Fibroblast of lung (primary cell): Measurements from ENCODE around the gene FRMD4A. TPM values are rescaled to one million over a fixed set of nuclear protein-coding genes. Genes with fewer than 3 reads are reported as not detected.
A peak's percentile ranks its signal among the peaks of the same experiment; 100 is the strongest.

ENCODE experiments used
- DNase-seq, 2 donors: peaks; one replicate each; pipeline versions ENCODE4 v3.0.0 to v3.0.0-alpha.2; 2010; ENCODE audit warnings: low read depth in 2 of 2
- H2AFZ ChIP-seq: 2 replicates; pipeline ENCODE4 v1.5.1; 2012; ENCODE audit warnings: low read length, control low read depth, inconsistent platforms
- H3K27ac ChIP-seq: 2 replicates; pipeline ENCODE4 v1.5.1; 2011; ENCODE audit warnings: low read length, control low read depth; ENCODE audit not compliant: insufficient read depth
- H3K27me3 ChIP-seq: 2 replicates; pipeline ENCODE4 v1.5.1; 2011; ENCODE audit warnings: mild to moderate bottlenecking, low read length; ENCODE audit not compliant: control insufficient read depth, insufficient read depth
- H3K36me3 ChIP-seq: 2 replicates; pipeline ENCODE4 v1.5.1; 2011; ENCODE audit warnings: low read length; ENCODE audit not compliant: control insufficient read depth, insufficient read depth
- H3K4me1 ChIP-seq: 2 replicates; pipeline ENCODE4 v1.5.1; 2011; ENCODE audit warnings: low read length; ENCODE audit not compliant: control insufficient read depth, insufficient read depth; ENCODE audit errors: extremely low read depth
- H3K4me2 ChIP-seq: 2 replicates; pipeline ENCODE4 v1.5.1; 2011; ENCODE audit warnings: low read length, control low read depth; ENCODE audit not compliant: insufficient read depth; ENCODE audit errors: extremely low read depth
- H3K4me3 ChIP-seq, 4 experiments: fragments of 200-600 bp in 1 of 4; sonication (generic) in 1 of 4; replicated peaks in 1 of 4; 2 replicates each; pipeline ENCODE4 v1.5.1; 2011 to 2016; ENCODE audit warnings: low read length in 4 of 4, low read depth in 3 of 4, mild to moderate bottlenecking in 3 of 4, control low read depth in 2 of 4, inconsistent platforms in 1 of 4, mixed read lengths in 1 of 4; ENCODE audit not compliant: insufficient read depth in 1 of 4; ENCODE audit errors: control extremely low read depth in 1 of 4
- H3K79me2 ChIP-seq: 2 replicates; pipeline ENCODE4 v1.5.1; 2012; ENCODE audit warnings: mild to moderate bottlenecking, low read length, inconsistent platforms; ENCODE audit not compliant: control insufficient read depth, insufficient read depth
- H3K9ac ChIP-seq: 2 replicates; pipeline ENCODE4 v1.5.1; 2011; ENCODE audit warnings: mild to moderate bottlenecking, low read length, control low read depth; ENCODE audit not compliant: insufficient read depth
- H3K9me3 ChIP-seq: 2 replicates; pipeline ENCODE4 v1.5.1; 2012; ENCODE audit warnings: low read depth, low read length; ENCODE audit not compliant: control insufficient read depth, insufficient read depth
- H4K20me1 ChIP-seq: 2 replicates; pipeline ENCODE4 v1.5.1; 2011; ENCODE audit warnings: low read length; ENCODE audit not compliant: control insufficient read depth, insufficient read depth; ENCODE audit errors: extremely low read depth
- CTCF ChIP-seq, 2 donors: IDR thresholded peaks in 1 of 2; conservative IDR thresholded peaks in 1 of 2; 1 replicate in 1 of 2; 2 replicates in 1 of 2; pipeline ENCODE4 v1.5.1; 2011 to 2012; ENCODE audit warnings: low read length in 2 of 2, control low read depth in 1 of 2, inconsistent platforms in 1 of 2, low read depth in 1 of 2, mild to moderate bottlenecking in 1 of 2
- EZH2 ChIP-seq: IDR thresholded peaks from 2 replicates; pipeline ENCODE4 v1.5.1; 2012; ENCODE audit warnings: low read length, control low read depth, mild to moderate bottlenecking; ENCODE audit errors: missing control alignments
- polyA plus RNA-seq, 2 donors: library from polyadenylated mRNA; depleted of rRNA in 1 of 2; stranded (reverse) in 1 of 2; unstranded in 1 of 2; fragments of >200 nt; gene quantifications; 2 replicates each; pipeline ENCODE4 v1.2.1, GENCODE V29; 2011 to 2012; ENCODE audit warnings: missing spikeins in 1 of 2
- total RNA-seq: library from RNA; depleted of rRNA; stranded (reverse); fragments of >200 nt; gene quantifications from 2 replicates; pipeline ENCODE4 v1.2.1, GENCODE V29; 2014

The FRMD4A gene
- total and polyA plus RNA-seq, 2 donors (not counting 1 experiment from before 2014, with no cell fraction given) = 26.9 to 63.6 TPM

- no peaks in the 10 kb centered on the region for H3K9me3 ChIP-seq
- no peak overlapping the region for H2AFZ ChIP-seq
- TF ChIP-seq EZH2 = no peak
- TF ChIP-seq CTCF (conservative IDR thresholded peaks at IDR 0.05 in 1 of 2, IDR thresholded peaks at IDR 0.05 in 1 of 2; ENCODE audit: low read depth in 1 of 2, low read length in 2 of 2) = no peak
- H4K20me1 ChIP-seq = no peaks in the 10 kb centered on the region
- no peaks in the 10 kb centered on the region for H3K27me3 ChIP-seq
- DNase-seq = no peak
- no peaks in the 10 kb centered on the region for H3K36me3 ChIP-seq
- H3K4me3 ChIP-seq = no peak overlapping the region
- no peak overlapping the region for H3K4me2 ChIP-seq
- no peaks in the 10 kb centered on the region for H3K79me2 ChIP-seq
- H3K4me1 ChIP-seq = no peaks in the 10 kb centered on the region
- H3K9ac ChIP-seq = no peak overlapping the region
- H3K27ac ChIP-seq = no peak overlapping the region
These were observed 289.7 kb downstream of the FRMD4A start for GRCh38 chr10:14040787-14041631.

DNA sequence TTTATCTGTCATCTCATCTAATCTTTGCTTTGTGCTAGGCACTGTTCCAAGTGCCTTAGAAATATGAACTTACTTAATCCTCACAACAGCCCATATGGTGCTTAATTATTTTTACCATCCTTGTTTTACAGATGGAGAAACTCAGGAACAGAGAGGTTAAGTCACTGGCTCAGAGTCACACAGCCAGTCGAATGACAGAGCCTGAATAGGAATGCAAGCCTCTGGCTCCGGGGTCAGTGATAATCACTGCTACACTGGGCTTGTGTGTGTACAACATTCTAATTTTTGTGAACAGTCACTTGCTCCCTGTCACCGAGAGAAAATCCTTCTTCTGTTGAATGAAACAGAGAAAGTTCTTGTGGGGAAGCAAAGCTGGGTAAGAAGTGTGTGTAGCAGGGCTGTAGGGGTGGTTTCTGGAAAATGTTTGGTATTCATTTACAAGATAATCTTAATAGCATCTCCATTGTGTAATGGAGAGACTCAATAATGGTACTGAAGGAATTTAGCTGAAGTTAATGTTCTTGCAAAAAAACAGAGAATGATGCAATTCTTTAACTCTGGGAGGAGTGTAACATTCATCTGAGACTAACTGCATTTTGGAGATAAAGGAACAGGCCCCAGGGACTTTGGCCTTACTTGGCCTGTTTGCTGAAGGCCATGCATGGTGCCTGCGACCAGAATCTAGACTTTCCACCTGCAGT lies 290.6 kb downstream of the FRMD4A start:
- Histone ChIP-seq H3K4me2 (no peak overlapping the region), H3K27ac (no peak overlapping the region), H3K9ac (no peak overlapping the region), H3K9me3 (no peaks in the 10 kb centered on the region), H4K20me1 (no peaks in the 10 kb centered on the region), H3K36me3 (no peaks in the 10 kb centered on the region), H3K4me3 (no peak overlapping the region), H3K27me3 (no peaks in the 10 kb centered on the region), H3K79me2 (no peaks in the 10 kb centered on the region), H2AFZ (no peak overlapping the region), H3K4me1 (no peaks in the 10 kb centered on the region)
- no peak for TF ChIP-seq CTCF (conservative IDR thresholded peaks at IDR 0.05 in 1 of 2, IDR thresholded peaks at IDR 0.05 in 1 of 2; ENCODE audit: low read depth in 1 of 2, low read length in 2 of 2)
- TF ChIP-seq EZH2 = no peak
- DNase-seq = peak; percentile 64 to 87

GRCh38 chr10:14036233-14036632 lies 294.5 kb downstream of the FRMD4A start:
- Histone ChIP-seq H3K9ac (no peak overlapping the region), H3K79me2 (no peaks in the 10 kb centered on the region), H3K27me3 (no peaks in the 10 kb centered on the region), H3K4me2 (no peak overlapping the region), H4K20me1 (no peaks in the 10 kb centered on the region), H3K4me3 (no peak overlapping the region), H3K36me3 (no peaks in the 10 kb centered on the region), H2AFZ (peak overlapping the region; percentile 0), H3K9me3 (no peaks in the 10 kb centered on the region), H3K27ac (no peak overlapping the region), H3K4me1 (no peaks in the 10 kb centered on the region)
- no peak for DNase-seq
- TF ChIP-seq EZH2 (no peak), CTCF (conservative IDR thresholded peaks at IDR 0.05 in 1 of 2, IDR thresholded peaks at IDR 0.05 in 1 of 2; ENCODE audit: low read depth in 1 of 2, low read length in 2 of 2) (no peak)
